Glomerular visceral epithelial cell (primary cell): ENCODE results near the gene FYTTD1.

Source experiments
- DNase-seq: peaks from one replicate; pipeline ENCODE4 v3.0.0-alpha.2; 2016; ENCODE audit errors: extremely low spot score

The FYTTD1 gene

GRCh38 chr3:197833930-197834715 is 84.4 kb downstream of the FYTTD1 start:
- DNase-seq = no peak

- DNase-seq = no peak
Observed at GRCh38 chr3:197835509-197835908, 85.8 kb downstream of the FYTTD1 start.

GRCh38 chr3:197836244-197836643 is 86.6 kb downstream of the FYTTD1 start:
- DNase-seq = no peak
